Smooth muscle cell of trachea (primary cell): ENCODE data around the gene HYAL2. TPM values are rescaled to one million over a fixed set of nuclear protein-coding genes. Genes with fewer than 3 reads are reported as not detected.

Experiments used
- total RNA-seq: library from RNA; depleted of rRNA; stranded (reverse); fragments of >200 nt; gene quantifications from 2 replicates; pipeline ENCODE4 v1.2.1, GENCODE V29; 2014

HYAL2 gene
- total RNA-seq = 46.1 and 86.3 TPM in 2 replicates

GRCh38 chr3:50322386-50323091, at the start of gene HYAL2:
HYAL2 (minus strand) TSS chr3:50322745; CDS start chr3:50320489, 2,256 bp downstream.

DNA sequence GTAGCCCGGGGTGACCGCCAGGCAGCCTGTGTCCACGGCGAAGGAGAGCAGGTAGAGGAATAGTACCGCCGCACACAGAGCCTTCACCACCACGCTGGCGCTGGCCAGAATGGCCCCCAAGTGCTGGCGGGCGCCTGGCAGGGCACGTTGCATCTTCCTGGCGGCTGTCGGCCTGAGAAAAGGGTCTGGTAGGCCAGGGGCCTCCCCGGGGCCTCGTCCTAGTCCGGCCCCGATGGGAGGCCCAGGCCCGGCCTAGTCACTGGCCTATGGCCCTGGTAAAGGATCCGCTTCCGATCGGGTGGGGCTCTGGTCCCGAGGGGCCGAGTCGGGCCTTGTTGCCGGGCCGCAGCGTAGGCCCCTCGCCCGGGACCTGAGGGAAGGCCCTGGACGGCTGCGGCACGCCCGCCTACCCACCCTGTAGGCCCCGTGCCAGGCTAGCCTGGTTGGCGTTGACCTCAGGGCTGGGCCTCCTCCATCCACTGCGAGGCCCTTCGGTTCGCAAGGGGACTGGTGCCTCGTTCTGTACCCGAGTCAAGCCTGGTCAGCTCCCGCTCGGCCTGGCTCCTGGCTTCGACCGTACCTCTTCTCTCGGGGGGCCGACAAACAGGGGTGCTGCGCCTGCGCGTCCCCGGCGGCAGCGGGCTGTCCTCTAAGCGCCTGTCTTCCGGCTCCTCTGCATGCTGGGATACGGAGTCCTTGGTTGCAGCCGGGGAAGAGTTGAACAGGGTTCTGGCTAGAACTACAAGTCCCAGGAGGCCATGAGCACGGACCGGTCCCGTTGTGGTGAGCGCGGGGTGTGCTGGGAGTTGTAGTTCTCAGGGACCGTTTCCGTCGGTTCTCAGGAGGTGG, 36.6 kb upstream of the HYAL2 start, which contains the start of gene TMEM115:
Gene TMEM115 (minus strand): TSS at position 611 of the 849 bp plus-strand sequence. CDS start 458 bp downstream, at position 153.

DNA sequence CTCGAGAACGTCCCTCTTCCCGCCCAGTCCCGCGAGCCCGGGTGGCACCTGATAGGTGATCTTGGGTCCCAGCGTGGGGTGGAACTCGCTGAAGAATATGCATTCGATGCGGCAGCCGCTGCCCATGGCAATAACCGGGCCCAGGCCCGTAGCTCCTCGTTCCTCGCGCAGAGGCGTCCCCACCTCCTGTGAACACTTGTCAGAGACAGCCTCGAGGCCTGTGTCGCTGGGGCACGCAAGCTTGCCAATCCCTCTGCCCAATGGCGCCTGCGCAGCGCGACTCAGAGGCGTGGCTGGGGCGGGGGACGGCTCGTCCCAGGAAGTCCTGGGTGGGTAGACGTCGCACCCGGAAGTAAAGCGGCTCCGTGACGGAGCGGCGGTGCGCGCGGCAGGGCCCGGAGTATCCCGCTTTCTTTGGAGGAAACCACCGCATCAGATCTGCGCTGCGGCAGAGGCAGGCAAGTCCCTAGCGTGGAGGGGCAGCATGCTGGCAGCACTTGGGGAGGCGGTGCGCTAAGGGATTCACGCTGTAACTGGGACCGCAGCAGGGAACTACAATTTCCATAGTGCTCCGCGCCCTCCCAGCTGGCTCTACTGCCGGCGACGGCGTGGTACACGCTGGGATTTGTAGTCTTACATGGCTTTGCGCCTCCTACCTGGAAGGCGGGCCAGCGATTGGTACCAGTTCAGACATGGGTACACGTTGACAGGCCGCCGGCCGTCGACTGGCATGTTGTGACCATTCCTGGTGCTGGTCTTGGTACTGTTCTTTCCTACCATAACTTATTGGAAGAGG, 28.2 kb upstream of the HYAL2 start, which contains the start of the genes CYB561D2 and NPRL2:
Gene CYB561D2 (plus strand): TSS at position 336 of the 796 bp plus-strand sequence. CDS start 572 bp downstream, outside the sequence.
Gene NPRL2 (minus strand): TSS at position 249 of the 796 bp plus-strand sequence. CDS start 123 bp downstream, at position 126.

DNA sequence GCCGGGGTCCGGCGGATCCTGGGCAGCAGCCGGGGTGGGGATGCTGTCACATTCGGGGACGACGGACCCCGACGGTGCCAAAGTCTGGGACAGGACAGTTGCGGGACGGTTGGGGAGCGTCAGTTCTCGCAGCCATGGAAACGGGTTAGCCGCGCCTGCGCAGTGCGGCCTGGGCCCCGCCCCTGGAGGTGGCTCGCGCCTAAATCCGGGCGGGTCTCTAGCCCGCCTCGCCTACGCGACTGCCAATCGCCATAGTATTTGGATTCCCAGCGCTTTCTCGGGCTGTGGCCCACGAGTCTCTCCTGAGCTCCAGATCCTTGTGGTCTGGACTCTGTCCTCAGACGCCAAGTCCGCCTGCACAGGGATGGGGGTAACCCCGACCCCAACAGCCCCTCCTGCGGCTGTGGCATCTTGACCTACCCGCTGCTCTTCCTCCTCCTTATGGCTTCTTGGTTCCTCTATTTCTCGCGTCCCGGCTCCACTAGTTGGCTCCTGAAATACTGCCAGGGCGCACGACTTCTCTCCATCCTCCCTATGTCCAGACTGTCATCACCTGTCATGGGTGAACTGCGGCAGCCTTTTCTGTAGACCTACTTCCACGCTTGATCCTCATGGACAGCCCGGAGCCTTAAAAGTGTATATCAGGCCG, 23.2 kb upstream of the HYAL2 start, which contains the start of gene ZMYND10:
Gene ZMYND10 (minus strand): TSS at position 147 of the 649 bp plus-strand sequence. CDS start 153 bp downstream, outside the sequence.

GRCh38 chr3:50340448-50341329, 18.1 kb upstream of the HYAL2 start, which contains the start of gene RASSF1:
RASSF1 (minus strand) TSS chr3:50340836; CDS start chr3:50340805, 31 bp downstream.

GRCh38 chr3:50327943-50328691, 5.6 kb upstream of the HYAL2 start, which contains the start of gene TUSC2:
TUSC2 (minus strand) TSS chr3:50328223; CDS start chr3:50328099, 124 bp downstream.

DNA sequence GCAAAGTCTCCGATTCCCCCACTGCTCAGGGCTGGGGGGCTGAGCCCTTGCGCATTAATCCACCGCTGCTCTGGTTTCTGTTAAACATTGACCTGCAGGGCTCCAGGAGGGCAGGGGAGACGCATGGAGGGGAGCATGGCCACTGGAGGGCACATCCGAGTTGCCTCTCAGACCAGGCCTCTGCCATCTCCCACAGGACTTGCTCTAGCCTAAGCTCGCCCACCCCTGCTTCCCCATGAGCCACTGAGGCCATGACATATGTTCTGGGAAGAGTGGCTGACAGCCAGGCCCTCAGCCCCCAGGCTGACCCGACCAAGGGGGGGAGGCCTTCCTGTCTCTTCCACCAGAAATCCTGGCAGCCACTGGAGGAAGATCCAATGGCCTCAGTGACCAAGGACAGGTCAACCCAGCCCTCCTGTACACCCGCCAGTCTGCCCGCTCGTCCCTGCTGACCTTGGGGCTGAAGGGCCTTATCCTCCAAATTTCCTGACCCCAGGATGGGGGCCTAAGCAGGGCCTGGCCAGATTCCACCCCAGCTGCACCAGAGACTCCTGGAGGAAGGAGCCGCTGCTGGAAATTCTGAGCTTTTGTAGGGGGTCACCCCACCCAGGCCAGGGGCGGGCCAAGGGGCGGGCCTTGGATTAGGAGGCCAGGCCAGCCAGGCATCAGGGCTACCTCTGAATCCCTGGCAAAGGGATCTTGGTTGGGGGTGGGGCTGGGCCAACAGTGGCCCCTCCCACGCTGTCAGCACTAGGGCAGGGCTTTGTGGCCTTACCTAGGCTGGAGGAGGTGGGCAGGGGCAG, 19.3 kb downstream of the HYAL2 start, which contains the start of gene HYAL1:
Gene HYAL1 (minus strand): TSS at position 562 of the 803 bp plus-strand sequence. CDS start 618 bp downstream, outside the sequence.

GRCh38 chr3:50298836-50299637, 23.5 kb downstream of the HYAL2 start, which contains the start of the genes HYAL3 and NAA80:
HYAL3 (minus strand) TSS chr3:50299405; CDS start chr3:50295602, 3,803 bp downstream.
NAA80 (minus strand) TSS chr3:50299405; CDS start chr3:50297463, 1,942 bp downstream.

GRCh38 chr3:50292159-50293078, 30.1 kb downstream of the HYAL2 start, which contains the start of gene IFRD2:
IFRD2 (minus strand) TSS chr3:50292429; CDS start chr3:50292274, 155 bp downstream.

DNA sequence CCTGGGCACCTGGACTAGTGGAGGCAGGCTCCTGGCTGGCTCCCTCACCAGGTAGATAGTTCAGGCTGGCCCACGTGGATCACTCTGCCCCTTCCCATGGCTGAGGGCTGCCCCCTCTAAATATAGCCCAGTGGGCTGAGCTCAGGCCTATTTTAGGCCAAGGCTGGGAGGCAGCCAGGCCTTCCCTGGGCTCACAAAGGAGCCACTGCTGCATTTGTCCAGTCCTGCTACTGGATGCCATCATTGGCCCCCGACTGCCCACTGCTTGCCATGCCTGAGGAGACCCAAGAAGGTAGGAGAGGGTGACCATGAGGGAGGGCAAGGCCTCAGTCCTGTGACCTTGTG, 43.7 kb downstream of the HYAL2 start, which contains the start of gene LSMEM2:
Gene LSMEM2 (plus strand): TSS at position 208 of the 345 bp plus-strand sequence. CDS start 27 bp downstream, at position 235.

GRCh38 chr3:50268703-50269451, 53.7 kb downstream of the HYAL2 start, which contains the start of gene SEMA3B:
SEMA3B (plus strand) TSS chr3:50269147; CDS start chr3:50269241, 94 bp downstream.

